ENCODE data around the gene CDH20.

GRCh38 chr18:61350578-61350977, 17.3 kb downstream of the CDH20 start:
- TF ChIP-seq POLR2AphosphoS5 (IDR thresholded peaks at IDR 0.05): no peak
- TF ChIP-seq CTCF (IDR thresholded peaks at IDR 0.05): no peak

Measured in stomach (tissue), 4 donors.